ENCODE data around the gene FHAD1. TPM values are rescaled to one million over a fixed set of nuclear protein-coding genes. Genes with fewer than 3 reads are reported as not detected.

FHAD1 gene
- total and polyA plus RNA-seq, 9 of the 15 experiments (the other 6 are each of a cell fraction or from before 2014, with no cell fraction given): 0.32 to 2.1 (median 1.5) TPM; not detected in 1

- TF ChIP-seq ZNF407 (IDR thresholded peaks at IDR 0.05; ENCODE audit: low read depth): no peak
- TF ChIP-seq ZBTB5 (IDR thresholded peaks at IDR 0.05): no peak
- no peak for TF ChIP-seq NRF1 (conservative IDR thresholded peaks at IDR 0.05 in 1 of 2, IDR thresholded peaks at IDR 0.05 in 1 of 2)
- TF ChIP-seq ZKSCAN1 (IDR thresholded peaks at IDR 0.05; ENCODE audit: low read depth, low read length): no peak
- peak; percentile 91 for TF ChIP-seq SMARCA4 (IDR thresholded peaks at IDR 0.05)
- TF ChIP-seq CBFA2T2 (conservative IDR thresholded peaks at IDR 0.05): peak; percentile 32
- TF ChIP-seq ZBTB2 (IDR thresholded peaks at IDR 0.05): peak; percentile 71
- 0 out of 2 replicates have a peak, but pooled peaks have one; percentile 23 for TF ChIP-seq KDM2B (CRISPR knock-in tag; IDR thresholded peaks at IDR 0.05)
- peak; percentile 89 for TF ChIP-seq ARID1B (IDR thresholded peaks at IDR 0.05)
- no peak for TF ChIP-seq NONO (IDR thresholded peaks at IDR 0.05; ENCODE audit: low read depth in 2 of 2, low read length in 1 of 2)
- no peak for TF ChIP-seq JUNB (CRISPR knock-in tag; conservative IDR thresholded peaks at IDR 0.05)
- no peak for TF ChIP-seq HMGXB4 (CRISPR knock-in tag; IDR thresholded peaks at IDR 0.05)
- no peak for TF ChIP-seq ZNF197 (CRISPR knock-in tag; IDR thresholded peaks at IDR 0.05; ENCODE audit: low read depth)
- no peak for TF ChIP-seq NCOA4 (IDR thresholded peaks at IDR 0.05; ENCODE audit: partially characterized antibody)
Observed at GRCh38 chr1:15417059-15417934, 170.3 kb downstream of the FHAD1 start (continued).

Measured in K562 (cell line).